Measurements from ENCODE around the gene ACAA2.
"Not testable (repeated sequence)": the region's sequence is repeated elsewhere in the genome, so short reads cannot be mapped to it uniquely, and the experiment has no call there.

Gene ACAA2

DNA sequence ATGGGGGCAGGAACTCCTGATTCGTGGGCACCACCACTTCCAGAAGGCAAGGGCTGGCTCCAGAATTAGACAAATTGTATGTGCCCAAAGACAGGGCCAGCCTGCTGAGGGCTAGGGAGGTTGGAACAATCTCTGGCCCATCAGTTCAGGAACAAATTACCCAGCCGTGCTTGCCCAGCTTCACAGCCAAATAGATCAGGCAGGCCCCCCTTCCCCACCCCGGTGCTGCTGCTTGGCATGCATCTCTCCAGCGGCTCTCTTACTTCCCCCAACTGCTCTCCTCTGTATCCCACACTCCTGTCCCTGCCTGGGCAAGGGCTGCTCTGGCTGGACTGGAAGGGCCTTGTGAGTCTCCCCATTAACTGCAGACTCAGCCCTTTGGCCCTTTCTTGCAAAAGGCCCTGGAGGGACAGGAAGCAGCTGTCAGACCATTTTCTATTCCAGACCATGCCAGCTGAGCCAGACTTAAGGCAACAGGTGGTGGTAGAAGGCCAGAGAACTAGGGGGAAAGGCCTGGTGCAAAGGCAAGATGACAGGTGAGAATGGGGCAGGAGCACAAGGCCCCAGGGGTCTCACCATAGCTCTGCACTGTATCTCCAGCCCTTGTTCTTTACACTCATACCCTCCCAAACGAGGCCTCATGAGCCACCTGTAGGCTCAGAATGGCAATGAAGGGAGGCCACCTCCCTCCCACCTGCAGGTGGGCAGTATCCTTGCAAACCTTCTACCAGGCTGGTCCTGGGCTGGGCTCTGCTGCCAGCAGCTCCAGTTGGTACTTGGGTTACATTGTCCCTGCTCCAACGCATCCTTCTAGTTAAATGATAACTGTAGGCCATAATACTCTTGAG is 30.7 kb upstream of the ACAA2 start:
- DNase-seq, result no peak

GRCh38 chr18:49843131-49843530 is 29.8 kb upstream of the ACAA2 start:
- DNase-seq, result no peak

DNA sequence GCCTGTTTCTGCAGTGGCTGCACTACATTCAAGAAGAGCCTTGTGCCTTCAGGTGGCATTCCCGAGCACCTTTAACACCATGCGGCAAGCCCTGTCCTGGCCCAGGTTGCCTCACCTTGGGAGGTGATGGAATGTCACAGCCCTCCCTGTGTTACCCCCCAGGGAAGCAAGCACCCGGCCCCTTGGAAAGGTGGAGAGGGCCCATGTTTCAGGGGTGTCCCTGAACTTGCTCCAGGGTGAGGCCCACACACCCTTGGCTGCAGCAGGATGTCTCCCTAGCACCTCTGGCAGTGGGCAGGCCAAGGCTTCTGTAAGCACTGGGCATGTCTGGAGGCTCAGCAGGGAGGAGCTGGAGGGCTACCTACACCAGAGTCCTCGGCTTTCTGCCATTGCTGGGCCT is 29.3 kb upstream of the ACAA2 start:
- no peak for DNase-seq

GRCh38 chr18:49841236-49842217 is 28.2 kb upstream of the ACAA2 start:
- no peak for DNase-seq

- DNase-seq, result no peak
Measured at GRCh38 chr18:49839012-49839411, 25.7 kb upstream of the ACAA2 start.

DNA sequence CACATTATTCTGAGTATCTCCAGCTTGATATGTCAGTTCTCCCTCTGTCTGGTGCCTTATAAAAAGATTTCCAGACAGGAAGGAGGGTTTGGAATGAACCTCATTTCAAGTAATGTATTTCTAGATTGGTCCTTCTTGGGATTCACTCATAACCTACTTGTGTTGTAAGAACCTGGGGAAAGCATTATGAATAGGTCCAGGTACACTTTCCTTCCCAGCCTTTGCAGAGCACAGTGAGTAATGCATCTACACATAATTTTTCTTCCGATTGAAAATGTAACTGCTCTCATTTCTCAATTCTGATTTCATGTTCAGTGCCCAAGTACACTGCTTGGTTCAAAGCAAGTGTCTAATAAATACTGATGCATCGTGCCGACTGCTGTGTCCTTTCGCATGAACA is 25.0 kb upstream of the ACAA2 start:
- no peak for DNase-seq

DNA sequence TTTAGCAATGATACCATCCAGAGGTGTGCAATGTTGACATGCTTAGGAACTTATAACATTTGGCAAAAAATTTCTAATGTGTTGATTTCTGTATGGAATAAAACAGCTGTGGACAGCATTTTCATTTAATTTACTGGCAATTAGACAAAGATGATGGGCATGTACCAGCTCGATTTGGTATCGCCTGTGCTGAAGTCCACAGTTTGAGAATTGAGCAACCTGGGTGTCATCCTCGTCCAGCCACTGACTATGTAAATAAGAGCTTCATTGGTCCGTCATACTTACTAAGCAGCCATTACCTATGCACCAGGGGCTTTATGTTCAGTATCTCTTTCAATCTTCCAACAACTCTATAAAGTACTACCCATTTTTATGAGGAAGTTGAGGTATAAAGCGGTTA is 24.6 kb upstream of the ACAA2 start:
- no peak for DNase-seq

- DNase-seq, result not testable (repeated sequence)
Measured at GRCh38 chr18:49837316-49837835, 24.0 kb upstream of the ACAA2 start.

DNA sequence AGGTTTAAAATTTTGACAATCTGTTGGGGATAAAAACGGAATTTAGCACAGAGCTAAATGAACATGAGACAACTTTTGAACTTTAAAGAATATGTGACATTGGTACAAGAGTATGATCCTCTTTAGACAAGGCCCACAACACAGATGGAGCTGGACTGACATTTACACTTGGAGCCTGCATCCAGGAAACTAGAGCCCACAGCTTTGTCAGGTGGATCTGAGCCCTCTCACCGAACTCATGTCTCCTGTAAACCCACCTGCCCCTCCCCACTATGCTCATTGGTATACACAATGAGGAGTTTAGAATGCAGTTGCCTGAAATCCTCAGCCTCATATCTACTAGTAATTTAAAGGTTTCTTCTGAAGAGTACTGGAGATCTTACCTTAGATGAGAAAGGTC is 22.1 kb upstream of the ACAA2 start:
- no peak for DNase-seq

GRCh38 chr18:49834258-49834657 is 20.9 kb upstream of the ACAA2 start:
- DNase-seq, result no peak

- DNase-seq, result no peak
Measured at GRCh38 chr18:49833814-49834213, 20.5 kb upstream of the ACAA2 start.

- DNase-seq, result no peak
Measured at GRCh38 chr18:49832221-49832647, 18.9 kb upstream of the ACAA2 start.

DNA sequence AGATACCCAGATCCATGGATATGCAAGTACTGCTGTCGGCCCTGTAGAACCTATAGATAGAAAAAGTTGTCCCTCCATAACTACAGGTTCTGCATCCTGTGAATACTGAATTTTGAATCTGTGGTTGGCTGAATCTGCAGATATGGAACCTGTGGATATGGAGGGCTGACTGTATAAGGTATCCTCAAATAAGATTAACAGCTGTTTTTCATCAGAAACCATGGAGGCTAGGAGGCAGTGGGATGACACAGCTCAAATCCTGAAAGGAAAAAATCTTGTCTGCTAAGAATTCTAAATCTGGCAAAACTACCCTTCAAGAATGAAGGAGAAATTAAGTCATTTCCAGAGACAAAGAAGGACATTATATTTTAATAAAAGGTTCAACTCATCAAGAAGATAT is 14.7 kb upstream of the ACAA2 start:
- DNase-seq, result no peak

GRCh38 chr18:49819823-49820671 is 6.7 kb upstream of the ACAA2 start:
- DNase-seq, result no peak

DNA sequence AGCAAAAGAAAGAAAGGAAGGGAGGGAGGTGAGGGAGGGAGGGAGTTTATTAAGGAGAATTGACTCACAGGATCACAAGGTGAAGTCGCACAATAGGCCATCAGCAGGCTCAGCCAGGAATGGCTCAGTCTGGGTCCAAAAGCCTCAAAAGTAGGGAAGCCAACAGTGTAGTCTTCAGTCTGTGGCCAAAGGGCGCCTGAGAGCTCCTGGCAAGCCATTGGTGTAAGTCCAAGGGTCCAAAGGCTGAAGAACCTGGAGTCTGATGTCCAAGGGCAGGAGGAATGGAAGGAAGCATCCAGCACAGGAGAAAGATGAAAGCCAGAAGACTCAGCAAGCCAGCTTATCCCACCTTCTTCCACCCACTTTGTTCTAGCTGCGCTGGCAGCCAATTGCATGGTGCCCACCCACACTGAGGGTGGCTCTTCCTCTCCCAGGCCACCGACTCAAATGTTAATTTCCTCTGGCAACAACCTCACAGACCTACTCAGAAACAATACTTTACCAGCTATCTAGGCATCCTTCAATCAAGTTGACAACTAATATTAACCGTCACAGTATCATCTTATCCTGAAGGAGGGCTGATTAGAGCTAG is 5.8 kb upstream of the ACAA2 start:
- no peak for DNase-seq

GRCh38 chr18:49817947-49818346 is 4.6 kb upstream of the ACAA2 start:
- DNase-seq, result no peak

DNA sequence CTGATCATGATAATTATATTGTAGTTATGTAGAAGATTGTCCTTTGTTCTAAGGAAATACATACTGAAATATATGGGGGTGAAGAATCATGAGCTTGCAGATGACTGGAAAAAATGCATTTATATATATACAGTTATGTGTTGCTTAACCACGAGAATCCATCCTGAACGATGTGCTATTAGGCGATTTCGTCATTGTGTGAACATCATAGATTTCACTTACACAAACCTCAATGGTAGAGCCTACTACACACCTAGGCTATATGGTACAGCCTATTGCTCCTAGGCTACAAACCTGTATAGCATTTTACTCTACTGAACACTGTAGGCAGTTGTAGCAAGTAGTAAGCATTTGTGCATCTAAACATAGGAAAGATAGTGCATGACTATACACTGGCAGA is 2.6 kb upstream of the ACAA2 start:
- DNase-seq, result no peak

DNA sequence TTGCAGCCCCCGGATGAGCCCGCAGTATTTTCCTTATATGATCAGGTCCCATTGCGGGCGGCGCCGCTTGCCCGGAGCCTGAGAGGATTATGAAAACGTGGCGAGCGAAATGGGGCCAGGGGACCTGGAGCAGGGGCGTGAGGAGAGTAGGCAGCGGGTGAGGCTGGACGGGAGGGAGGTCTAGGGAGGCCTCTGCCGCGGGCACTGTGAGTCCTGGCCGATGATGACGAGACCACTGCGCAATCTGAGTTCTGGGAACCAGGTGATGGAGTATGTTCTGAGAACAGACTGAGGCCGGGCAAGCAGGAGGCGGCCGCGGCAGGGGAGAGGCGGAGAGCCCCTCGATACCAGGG is 790 bp upstream of the ACAA2 start:
- DNase-seq, result no peak

DNA sequence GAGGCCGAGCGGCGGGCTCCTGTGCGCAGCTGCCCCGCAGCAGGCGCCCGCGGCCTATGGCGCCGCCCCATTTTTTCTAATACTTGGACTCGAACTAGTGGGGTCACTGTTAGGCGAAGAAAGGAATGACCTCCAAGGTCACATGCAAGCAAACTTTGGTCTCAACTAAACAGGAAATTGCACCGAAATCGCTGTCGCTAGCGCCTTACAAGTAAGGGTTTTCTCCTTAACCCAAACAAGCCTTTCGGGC is 339 bp downstream of the ACAA2 start:
- DNase-seq, result no peak

GRCh38 chr18:49812286-49813068 is 856 bp downstream of the ACAA2 start:
- no peak for DNase-seq

DNA sequence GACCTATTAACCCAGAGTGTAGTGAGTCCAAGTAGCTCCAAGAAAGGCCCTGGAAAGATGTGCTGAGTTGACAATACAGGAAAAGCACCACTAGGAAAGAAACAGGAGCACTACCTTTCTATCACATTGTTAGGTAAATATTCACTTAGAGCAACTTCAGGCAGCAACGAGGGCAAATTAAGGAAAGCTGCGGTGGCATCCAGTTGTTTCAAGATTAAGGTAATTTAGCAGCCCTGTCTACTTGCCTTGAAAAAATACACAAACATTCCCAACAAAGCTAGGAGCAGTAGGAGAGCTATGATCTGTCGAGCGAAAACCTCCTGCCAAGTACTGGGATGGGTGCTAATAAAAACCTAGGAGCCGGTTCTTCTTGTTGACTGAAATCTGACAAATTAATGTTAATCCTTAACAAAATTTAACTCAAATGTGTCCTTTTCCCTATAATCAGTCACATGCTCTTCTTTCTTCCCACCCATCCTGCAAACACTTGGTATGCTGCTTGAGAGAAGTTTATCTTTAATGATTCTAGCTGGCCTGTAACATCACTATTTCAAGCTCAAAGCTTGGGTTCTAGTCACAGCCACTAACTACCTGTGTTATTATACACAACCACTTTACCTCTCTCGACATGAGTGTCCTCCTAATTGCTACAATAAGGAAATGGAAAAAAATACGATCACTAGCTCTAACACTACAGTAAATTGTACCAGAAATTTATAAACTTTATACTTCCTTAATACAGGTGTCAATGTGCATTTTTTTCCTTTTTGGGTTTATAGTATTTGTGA is 2.0 kb downstream of the ACAA2 start:
- no peak for DNase-seq

All from SIG-M5 (cell line).